ENCODE results near the gene CRYGN. TPM values are rescaled to one million over a fixed set of nuclear protein-coding genes. Genes with fewer than 3 reads are reported as not detected.

CRYGN gene
- total RNA-seq, 4 donors from 2014 or later: not detected

- WGBS, 2 donors: 12 to 15% methylated on average over 41 to 42 of the region's 61 CpGs
- peak; percentile 56 to 94 for DNase-seq (ENCODE audit: low spot score in 2 of 2)
- peak overlapping the region; percentile 26 for H3K4me3 ChIP-seq (ENCODE audit: low read depth, poor library complexity, severe bottlenecking)
- intact Hi-C loops (cut with DNase I; ENCODE audit: low total_unique reads): no loop called here
- TF ChIP-seq POLR2A (IDR thresholded peaks at IDR 0.05) (no peak), CTCF (IDR thresholded peaks at IDR 0.05) (no peak)
Observed at GRCh38 chr7:151448261-151449252, 8.6 kb upstream of the CRYGN start.

GRCh38 chr7:151447901-151448260, 7.9 kb upstream of the CRYGN start:
- intact Hi-C loops (cut with DNase I; ENCODE audit: low total_unique reads): no loop called here
- H3K4me3 ChIP-seq (ENCODE audit: low read depth, poor library complexity, severe bottlenecking): no peak overlapping the region
- no peak for DNase-seq (ENCODE audit: low spot score in 2 of 2)
- no peak for TF ChIP-seq POLR2A (IDR thresholded peaks at IDR 0.05)
- TF ChIP-seq CTCF (IDR thresholded peaks at IDR 0.05): no peak
- 70 to 84% methylated on average over 26 of the region's 26 CpGs for WGBS, 2 donors

GRCh38 chr7:151447312-151447711, 7.4 kb upstream of the CRYGN start:
- DNase-seq (ENCODE audit: low spot score in 2 of 2): no peak
- TF ChIP-seq POLR2A (IDR thresholded peaks at IDR 0.05) (no peak), CTCF (IDR thresholded peaks at IDR 0.05) (no peak)
- H3K4me3 ChIP-seq (ENCODE audit: low read depth, poor library complexity, severe bottlenecking): no peak overlapping the region
- intact Hi-C loops (cut with DNase I; ENCODE audit: low total_unique reads): no loop called here
- 96 to 97% methylated on average over 18 of the region's 18 CpGs for WGBS, 2 donors

GRCh38 chr7:151446412-151446811, 6.5 kb upstream of the CRYGN start:
- no peak for TF ChIP-seq CTCF (IDR thresholded peaks at IDR 0.05)
- WGBS, 2 donors: 83 to 96% methylated on average over 2 of the region's 2 CpGs
- intact Hi-C loops (cut with DNase I; ENCODE audit: low total_unique reads): no loop called here
- H3K4me3 ChIP-seq (ENCODE audit: low read depth, poor library complexity, severe bottlenecking): no peak overlapping the region
- no peak for DNase-seq (ENCODE audit: low spot score in 2 of 2)

- WGBS, 2 donors: 90 to 97% methylated on average over 1 of the region's 1 CpG
- intact Hi-C loops (cut with DNase I; ENCODE audit: low total_unique reads): no loop called here
- TF ChIP-seq POLR2A (IDR thresholded peaks at IDR 0.05) (no peak), CTCF (IDR thresholded peaks at IDR 0.05) (no peak)
- no peak for DNase-seq (ENCODE audit: low spot score in 2 of 2)
- H3K4me3 ChIP-seq (ENCODE audit: low read depth, poor library complexity, severe bottlenecking): no peak overlapping the region
Observed at GRCh38 chr7:151444632-151445031, 4.7 kb upstream of the CRYGN start.
